GM18507 (cell line): ENCODE results near the gene TNC.

ENCODE experiments used
- DNase-seq: peaks from one replicate; pipeline ENCODE4 v3.0.0; 2011; ENCODE audit warnings: low read depth; ENCODE audit not compliant: insufficient read length; ENCODE audit errors: extremely low spot score
- FAIRE-seq: peaks from 2 replicates; lab custom pipeline; 2011; peaks lifted over from hg19 to GRCh38; lab: Jason Lieb, UNC

The TNC gene

GRCh38 chr9:115107701-115108100, 10.3 kb downstream of the TNC start:
- FAIRE-seq = no peak

GRCh38 chr9:115106642-115107041, 11.3 kb downstream of the TNC start:
- no peak for DNase-seq
- no peak for FAIRE-seq

More at GRCh38 chr9:115107701-115108100, 10.3 kb downstream of the TNC start:
- no peak for DNase-seq

- DNase-seq (no peak), FAIRE-seq (no peak)
Observed at GRCh38 chr9:115106001-115106400, 12.0 kb downstream of the TNC start.

- FAIRE-seq (no peak), DNase-seq (no peak)
Observed at GRCh38 chr9:115104908-115105307, 13.0 kb downstream of the TNC start.

GRCh38 chr9:115103746-115104477, 14.0 kb downstream of the TNC start:
- no peak for DNase-seq
- FAIRE-seq = no peak

GRCh38 chr9:115099901-115100300, 18.1 kb downstream of the TNC start:
- DNase-seq (no peak), FAIRE-seq (no peak)

- FAIRE-seq (no peak), DNase-seq (no peak)
Observed at GRCh38 chr9:115098226-115098965, 19.6 kb downstream of the TNC start.

- FAIRE-seq (no peak), DNase-seq (no peak)
Observed at GRCh38 chr9:115093520-115093919, 24.4 kb downstream of the TNC start.

- DNase-seq (no peak), FAIRE-seq (no peak)
Observed at GRCh38 chr9:115090486-115090885, 27.5 kb downstream of the TNC start.

GRCh38 chr9:115088860-115089259, 29.1 kb downstream of the TNC start:
- FAIRE-seq = no peak
- no peak for DNase-seq

GRCh38 chr9:115086886-115087285, 31.1 kb downstream of the TNC start:
- FAIRE-seq = no peak
- DNase-seq = no peak

- FAIRE-seq (no peak), DNase-seq (no peak)
Observed at GRCh38 chr9:115086461-115086860, 31.5 kb downstream of the TNC start.

GRCh38 chr9:115085773-115086377, 32.1 kb downstream of the TNC start:
- DNase-seq (no peak), FAIRE-seq (no peak)

GRCh38 chr9:115084709-115085108, 33.2 kb downstream of the TNC start:
- FAIRE-seq (no peak), DNase-seq (no peak)

- DNase-seq (no peak), FAIRE-seq (no peak)
Observed at GRCh38 chr9:115084157-115084556, 33.8 kb downstream of the TNC start.

GRCh38 chr9:115080242-115080641, 37.7 kb downstream of the TNC start:
- FAIRE-seq = no peak
- no peak for DNase-seq

- DNase-seq (no peak), FAIRE-seq (no peak)
Observed at GRCh38 chr9:115079156-115079555, 38.8 kb downstream of the TNC start.

- FAIRE-seq = no peak
Observed at GRCh38 chr9:115073456-115073855, 44.5 kb downstream of the TNC start.

GRCh38 chr9:115071176-115071575, 46.8 kb downstream of the TNC start:
- FAIRE-seq (no peak), DNase-seq (no peak)

More at GRCh38 chr9:115073456-115073855, 44.5 kb downstream of the TNC start:
- DNase-seq = no peak

- FAIRE-seq (no peak), DNase-seq (no peak)
Observed at GRCh38 chr9:115069771-115070170, 48.2 kb downstream of the TNC start.

- DNase-seq = no peak
- no peak for FAIRE-seq
Observed at GRCh38 chr9:115069302-115069701, 48.7 kb downstream of the TNC start.
